ENCODE results near the gene CDC34. TPM values are rescaled to one million over a fixed set of nuclear protein-coding genes. Genes with fewer than 3 reads are reported as not detected.

CDC34 gene
- total RNA-seq, 2 donors from 2014 or later: 77.0 to 101 TPM

- Histone ChIP-seq H3K36me3 (replicated peaks in 1 of 2; ENCODE audit: insufficient read depth in 1 of 2, low read depth in 2 of 2) (no peaks in the 10 kb centered on the region), H3K4me1 (peaks cover 29% of the 10 kb centered on the region), H3K4me3 (no peak overlapping the region), H3K9me3 (no peaks in the 10 kb centered on the region), H3K27ac (no peak overlapping the region), H3K27me3 (peaks cover 0 to 20% of the 10 kb centered on the region in 2 donors)
- TF ChIP-seq CTCF (IDR thresholded peaks at IDR 0.05) (no peak), POLR2A (IDR thresholded peaks at IDR 0.05) (no peak)
- DNase-seq (no peak), ATAC-seq (no peak)
- WGBS, 2 donors: 12 to 23% methylated on average over 4 to 53 of the region's 54 CpGs
- intact Hi-C loops (cut with DNase I): no loop called here
These were observed 57.5 kb downstream of the CDC34 start for GRCh38 chr19:588741-589692.

DNA sequence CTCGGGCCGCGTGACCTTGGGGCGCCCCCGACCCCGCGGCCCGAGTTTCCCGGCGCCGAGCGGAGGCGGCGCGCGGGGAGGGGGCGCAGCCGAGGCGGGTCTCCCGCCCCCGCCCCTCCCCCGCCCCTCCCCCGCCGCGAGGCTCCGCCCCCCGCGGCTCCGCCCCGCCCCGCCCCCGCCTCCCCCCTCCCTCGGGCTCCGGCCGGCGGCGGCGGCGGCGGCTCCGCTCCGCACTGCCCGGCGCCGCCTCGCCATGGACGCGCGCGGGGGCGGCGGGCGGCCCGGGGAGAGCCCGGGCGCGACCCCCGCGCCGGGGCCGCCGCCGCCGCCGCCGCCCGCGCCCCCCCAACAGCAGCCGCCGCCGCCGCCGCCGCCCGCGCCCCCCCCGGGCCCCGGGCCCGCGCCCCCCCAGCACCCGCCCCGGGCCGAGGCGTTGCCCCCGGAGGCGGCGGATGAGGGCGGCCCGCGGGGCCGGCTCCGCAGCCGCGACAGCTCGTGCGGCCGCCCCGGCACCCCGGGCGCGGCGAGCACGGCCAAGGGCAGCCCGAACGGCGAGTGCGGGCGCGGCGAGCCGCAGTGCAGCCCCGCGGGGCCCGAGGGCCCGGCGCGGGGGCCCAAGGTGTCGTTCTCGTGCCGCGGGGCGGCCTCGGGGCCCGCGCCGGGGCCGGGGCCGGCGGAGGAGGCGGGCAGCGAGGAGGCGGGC, 58.3 kb downstream of the CDC34 start, which contains the start of gene HCN2:
Gene HCN2, plus strand, starts transcription at position 189 of the 703 bp plus-strand sequence. Its CDS starts 65 bp downstream, at position 254.
- WGBS, 2 donors: 1% methylated on average over 14 of the region's 132 CpGs; no CpG with 5 or more reads in 1 of the 2 donors
- DNase-seq: no peak
- Histone ChIP-seq H3K4me1 (peaks cover 29% of the 10 kb centered on the region), H3K27me3 (peaks cover 0 to 20% of the 10 kb centered on the region in 2 donors), H3K9me3 (no peaks in the 10 kb centered on the region), H3K27ac (no peak within 1 kb of the TSS), H3K36me3 (replicated peaks in 1 of 2; ENCODE audit: insufficient read depth in 1 of 2, low read depth in 2 of 2) (no peaks in the 10 kb centered on the region), H3K4me3 (no peak within 1 kb of the TSS)
- TF ChIP-seq POLR2A (IDR thresholded peaks at IDR 0.05): no peak
- ATAC-seq: no peak
- intact Hi-C loops (cut with DNase I): no loop called here

- DNase-seq: no peak
- Histone ChIP-seq H3K36me3 (replicated peaks in 1 of 2; ENCODE audit: insufficient read depth in 1 of 2, low read depth in 2 of 2) (no peaks in the 10 kb centered on the region), H3K4me1 (peaks cover 29% of the 10 kb centered on the region), H3K27me3 (peaks cover 0 to 20% of the 10 kb centered on the region in 2 donors), H3K27ac (no peak overlapping the region), H3K4me3 (no peak overlapping the region), H3K9me3 (no peaks in the 10 kb centered on the region)
- no peak for ATAC-seq
- no peak for TF ChIP-seq POLR2A (IDR thresholded peaks at IDR 0.05)
- no peak for TF ChIP-seq CTCF (IDR thresholded peaks at IDR 0.05)
- intact Hi-C loops (cut with DNase I): no loop called here
- WGBS, 2 donors: 1% methylated on average over 23 of the region's 50 CpGs; no CpG with 5 or more reads in 1 of the 2 donors
These were observed 58.8 kb downstream of the CDC34 start for GRCh38 chr19:590396-590745.

GRCh38 chr19:590750-591098, 59.2 kb downstream of the CDC34 start:
- 2% methylated on average over 36 of the region's 41 CpGs; no CpG with 5 or more reads in 1 of the 2 donors for WGBS, 2 donors
- Histone ChIP-seq H3K4me1 (peaks cover 29% of the 10 kb centered on the region), H3K9me3 (no peaks in the 10 kb centered on the region), H3K27ac (no peak overlapping the region), H3K4me3 (no peak overlapping the region), H3K27me3 (peaks cover 0 to 20% of the 10 kb centered on the region in 2 donors), H3K36me3 (replicated peaks in 1 of 2; ENCODE audit: insufficient read depth in 1 of 2, low read depth in 2 of 2) (no peaks in the 10 kb centered on the region)
- TF ChIP-seq POLR2A (IDR thresholded peaks at IDR 0.05): no peak
- no peak for TF ChIP-seq CTCF (IDR thresholded peaks at IDR 0.05)
- DNase-seq: no peak
- intact Hi-C loops (cut with DNase I): no loop called here
- ATAC-seq: no peak
